ENCODE measurements around the gene ZSCAN18. TPM values are rescaled to one million over a fixed set of nuclear protein-coding genes. Genes with fewer than 3 reads are reported as not detected.

The ZSCAN18 gene
- total and polyA plus RNA-seq, 2 donors (not counting 3 experiments of a cell fraction or from before 2014, with no cell fraction given) = 15.8 to 17.3 TPM

DNA sequence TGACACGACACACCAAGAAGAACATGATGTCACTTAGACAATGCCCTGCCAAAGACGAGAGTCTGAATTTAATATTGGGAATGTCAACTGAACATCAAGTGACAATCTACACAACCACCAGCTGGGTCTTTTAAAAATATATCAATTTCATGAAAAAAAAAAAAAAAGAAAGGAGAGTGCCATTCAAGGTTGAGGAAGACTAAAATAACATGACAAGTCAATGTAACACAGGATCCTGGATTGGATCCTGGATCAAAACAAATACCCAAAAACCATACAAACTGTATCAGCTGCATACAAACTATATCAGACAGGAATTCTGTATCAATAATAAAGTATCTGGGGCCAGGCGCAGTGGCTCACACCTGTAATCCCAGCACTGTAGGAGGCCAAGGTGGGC is 47.8 kb upstream of the ZSCAN18 start:
- no peak overlapping the region for H3K27ac ChIP-seq (ENCODE audit: insufficient read depth, low read depth, low read length)
- no peak overlapping the region for H3K9ac ChIP-seq (replicated peaks; ENCODE audit: extremely low read depth, insufficient read depth, low read length)
- no peak overlapping the region for H3K4me2 ChIP-seq (ENCODE audit: insufficient read depth, low read length)
- TF ChIP-seq MYC (IDR thresholded peaks at IDR 0.05; ENCODE audit: low read depth, low read length) (no peak), FOS (IDR thresholded peaks at IDR 0.05; ENCODE audit: borderline replicate concordance, insufficient read depth, low read length) (no peak), POLR2A (IDR thresholded peaks at IDR 0.05; ENCODE audit: low read depth, low read length) (no peak), POLR2AphosphoS5 (IDR thresholded peaks at IDR 0.05; ENCODE audit: insufficient read depth, low read depth, low read length) (no peak), GATA2 (IDR thresholded peaks at IDR 0.05; ENCODE audit: insufficient read depth, insufficient read length, low read depth, low read length) (no peak), EZH2 (IDR thresholded peaks at IDR 0.05; ENCODE audit: borderline replicate concordance, low read depth, low read length, severe bottlenecking) (no peak), JUN (IDR thresholded peaks at IDR 0.05; ENCODE audit: borderline replicate concordance, insufficient read depth, insufficient read length, low read depth) (no peak)
- TF ChIP-seq, protein P1, sequence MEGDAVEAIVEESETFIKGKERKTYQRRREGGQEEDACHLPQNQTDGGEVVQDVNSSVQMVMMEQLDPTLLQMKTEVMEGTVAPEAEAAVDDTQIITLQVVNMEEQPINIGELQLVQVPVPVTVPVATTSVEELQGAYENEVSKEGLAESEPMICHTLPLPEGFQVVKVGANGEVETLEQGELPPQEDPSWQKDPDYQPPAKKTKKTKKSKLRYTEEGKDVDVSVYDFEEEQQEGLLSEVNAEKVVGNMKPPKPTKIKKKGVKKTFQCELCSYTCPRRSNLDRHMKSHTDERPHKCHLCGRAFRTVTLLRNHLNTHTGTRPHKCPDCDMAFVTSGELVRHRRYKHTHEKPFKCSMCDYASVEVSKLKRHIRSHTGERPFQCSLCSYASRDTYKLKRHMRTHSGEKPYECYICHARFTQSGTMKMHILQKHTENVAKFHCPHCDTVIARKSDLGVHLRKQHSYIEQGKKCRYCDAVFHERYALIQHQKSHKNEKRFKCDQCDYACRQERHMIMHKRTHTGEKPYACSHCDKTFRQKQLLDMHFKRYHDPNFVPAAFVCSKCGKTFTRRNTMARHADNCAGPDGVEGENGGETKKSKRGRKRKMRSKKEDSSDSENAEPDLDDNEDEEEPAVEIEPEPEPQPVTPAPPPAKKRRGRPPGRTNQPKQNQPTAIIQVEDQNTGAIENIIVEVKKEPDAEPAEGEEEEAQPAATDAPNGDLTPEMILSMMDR (IDR thresholded peaks at IDR 0.05; ENCODE audit: extremely low read depth in 1 of 2, insufficient read depth in 1 of 2, low read depth in 1 of 2, low read length in 2 of 2) = no peak
- TF ChIP-seq, protein P2, sequence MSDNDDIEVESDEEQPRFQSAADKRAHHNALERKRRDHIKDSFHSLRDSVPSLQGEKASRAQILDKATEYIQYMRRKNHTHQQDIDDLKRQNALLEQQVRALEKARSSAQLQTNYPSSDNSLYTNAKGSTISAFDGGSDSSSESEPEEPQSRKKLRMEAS (IDR thresholded peaks at IDR 0.05; ENCODE audit: insufficient read depth, insufficient read length) = no peak
- no peaks in the 10 kb centered on the region for H3K9me3 ChIP-seq (replicated peaks; ENCODE audit: control insufficient read depth, insufficient read depth, low read length)
- FAIRE-seq = no peak
- CTCF ChIA-PET = no interaction called here
- BruUV-seq (replicated peaks) = no TSS peak
- dilution Hi-C loops (cut with MboI; ENCODE audit: extremely low pct_ligation_motif_present, low sequenced_read_pairs) (no loop called here), intact Hi-C loops (cut with micrococcal nuclease) (no loop called here)
- peaks cover 0 to 3% of the 10 kb centered on the region in 2 experiments for H3K36me3 ChIP-seq (ENCODE audit: control insufficient read depth in 2 of 2, extremely low read depth in 1 of 2, insufficient read depth in 2 of 2, low read length in 2 of 2)
- peaks cover 3% of the 10 kb centered on the region for H3K79me2 ChIP-seq (ENCODE audit: control insufficient read depth, insufficient read depth, low read length)
- no peaks in the 10 kb centered on the region for H4K20me1 ChIP-seq (replicated peaks; ENCODE audit: control insufficient read depth, extremely low read depth, insufficient read depth, low read length)
- no peak overlapping the region for H2AFZ ChIP-seq (ENCODE audit: low read depth, low read length)
- no peaks in the 10 kb centered on the region for H3K9me1 ChIP-seq (replicated peaks; ENCODE audit: control insufficient read depth, extremely low read depth, insufficient read depth, low read length)
- POLR2A ChIA-PET = interaction anchor here (0.6 kb wide), 1 partner anchor 274 kb away, joined by 3 read pairs; no protein-coding TSS in a partner anchor
- DNase-seq (ENCODE audit: low read depth, low spot score) = no peak
- H3K27me3 ChIP-seq (ENCODE audit: control insufficient read depth in 2 of 2, insufficient read depth in 2 of 2, low read length in 2 of 2) = no peaks in the 10 kb centered on the region
- no peaks in the 10 kb centered on the region for H3K4me1 ChIP-seq (ENCODE audit: control insufficient read depth, extremely low read depth, insufficient read depth, low read length)
- H3K4me3 ChIP-seq (replicated peaks in 1 of 3; ENCODE audit: insufficient read depth in 1 of 3, low read depth in 1 of 3, low read length in 3 of 3) = no peak overlapping the region
